ENCODE results near the gene DCLK1. TPM values are rescaled to one million over a fixed set of nuclear protein-coding genes. Genes with fewer than 3 reads are reported as not detected.

DCLK1 gene
- total RNA-seq, 4 donors from 2014 or later, result 3.8 to 10.0 (median 8.2) TPM

DNA sequence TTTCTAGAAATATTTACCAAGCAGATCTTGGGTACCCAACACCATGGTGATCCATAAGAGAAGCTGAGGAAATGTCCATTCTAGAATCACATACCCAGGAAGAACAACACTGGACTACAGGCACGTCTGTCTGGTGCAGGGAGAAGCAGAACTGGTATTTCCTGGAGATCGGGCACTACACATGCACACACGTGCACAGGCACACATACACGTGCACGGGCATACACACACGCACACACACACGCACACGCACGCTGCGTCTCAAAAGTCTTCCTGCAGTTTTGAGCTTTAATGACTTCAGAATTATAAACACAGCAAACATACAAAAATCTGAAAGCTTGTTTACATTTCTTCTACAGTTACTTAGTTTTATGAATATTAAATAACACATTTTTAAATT, 189.8 kb downstream of the DCLK1 start:
- intact Hi-C loops (cut with DNase I; ENCODE audit: low total_unique reads), result no loop called here
- H3K4me1 ChIP-seq, result no peaks in the 10 kb centered on the region
- no peaks in the 10 kb centered on the region for H3K9me3 ChIP-seq
- H3K4me3 ChIP-seq, result no peak overlapping the region
- DNase-seq (no peak), ATAC-seq (no peak)
- H3K27ac ChIP-seq, result no peak overlapping the region
- TF ChIP-seq, protein P1, sequence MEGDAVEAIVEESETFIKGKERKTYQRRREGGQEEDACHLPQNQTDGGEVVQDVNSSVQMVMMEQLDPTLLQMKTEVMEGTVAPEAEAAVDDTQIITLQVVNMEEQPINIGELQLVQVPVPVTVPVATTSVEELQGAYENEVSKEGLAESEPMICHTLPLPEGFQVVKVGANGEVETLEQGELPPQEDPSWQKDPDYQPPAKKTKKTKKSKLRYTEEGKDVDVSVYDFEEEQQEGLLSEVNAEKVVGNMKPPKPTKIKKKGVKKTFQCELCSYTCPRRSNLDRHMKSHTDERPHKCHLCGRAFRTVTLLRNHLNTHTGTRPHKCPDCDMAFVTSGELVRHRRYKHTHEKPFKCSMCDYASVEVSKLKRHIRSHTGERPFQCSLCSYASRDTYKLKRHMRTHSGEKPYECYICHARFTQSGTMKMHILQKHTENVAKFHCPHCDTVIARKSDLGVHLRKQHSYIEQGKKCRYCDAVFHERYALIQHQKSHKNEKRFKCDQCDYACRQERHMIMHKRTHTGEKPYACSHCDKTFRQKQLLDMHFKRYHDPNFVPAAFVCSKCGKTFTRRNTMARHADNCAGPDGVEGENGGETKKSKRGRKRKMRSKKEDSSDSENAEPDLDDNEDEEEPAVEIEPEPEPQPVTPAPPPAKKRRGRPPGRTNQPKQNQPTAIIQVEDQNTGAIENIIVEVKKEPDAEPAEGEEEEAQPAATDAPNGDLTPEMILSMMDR (IDR thresholded peaks at IDR 0.05 in 4 of 5, conservative IDR thresholded peaks at IDR 0.05 in 1 of 5), result no peak
- no peak for TF ChIP-seq POLR2A (IDR thresholded peaks at IDR 0.05)
- H3K36me3 ChIP-seq, result no peaks in the 10 kb centered on the region
- in situ Hi-C loops (cut with MboI; ENCODE audit: low sequenced_read_pairs in 4 of 4), result loop anchor here in 1 of 4 donors (10.0 kb wide), 1 partner anchor 57 kb away; no protein-coding TSS in a partner anchor
- H3K27me3 ChIP-seq, result no peaks in the 10 kb centered on the region

DNA sequence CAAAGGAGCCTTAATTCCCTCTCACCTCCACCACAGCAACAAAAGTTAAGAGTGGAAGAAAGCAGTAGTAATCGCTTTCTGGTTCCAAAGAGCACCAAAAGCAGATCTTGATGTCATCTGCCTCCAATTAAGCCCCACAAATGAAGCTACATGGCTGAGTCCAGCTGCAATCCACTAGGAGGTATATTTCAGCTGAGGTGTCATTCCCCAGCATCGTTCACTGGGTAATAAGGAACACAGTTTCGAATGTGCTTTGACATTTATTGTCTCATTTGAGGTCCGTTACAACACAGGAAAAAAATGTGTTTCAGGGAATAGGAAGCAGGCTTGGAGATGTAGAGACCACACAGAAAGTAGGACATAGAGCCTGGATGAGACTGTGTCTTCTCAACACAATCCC, 190.4 kb downstream of the DCLK1 start:
- no peak for DNase-seq
- H3K36me3 ChIP-seq, result no peaks in the 10 kb centered on the region
- TF ChIP-seq, protein P1 (IDR thresholded peaks at IDR 0.05 in 4 of 5, conservative IDR thresholded peaks at IDR 0.05 in 1 of 5), result no peak
- no peak for TF ChIP-seq POLR2A (IDR thresholded peaks at IDR 0.05)
- no peaks in the 10 kb centered on the region for H3K27me3 ChIP-seq
- intact Hi-C loops (cut with DNase I; ENCODE audit: low total_unique reads) (no loop called here), in situ Hi-C loops (cut with MboI; ENCODE audit: low sequenced_read_pairs in 4 of 4) (loop anchor here in 1 of 4 donors (10.0 kb wide), 1 partner anchor 56 kb away; no protein-coding TSS in a partner anchor)
- no peak for ATAC-seq
- no peaks in the 10 kb centered on the region for H3K4me1 ChIP-seq
- H3K9me3 ChIP-seq, result no peaks in the 10 kb centered on the region
- H3K27ac ChIP-seq, result no peak overlapping the region
- H3K4me3 ChIP-seq, result no peak overlapping the region

DNA sequence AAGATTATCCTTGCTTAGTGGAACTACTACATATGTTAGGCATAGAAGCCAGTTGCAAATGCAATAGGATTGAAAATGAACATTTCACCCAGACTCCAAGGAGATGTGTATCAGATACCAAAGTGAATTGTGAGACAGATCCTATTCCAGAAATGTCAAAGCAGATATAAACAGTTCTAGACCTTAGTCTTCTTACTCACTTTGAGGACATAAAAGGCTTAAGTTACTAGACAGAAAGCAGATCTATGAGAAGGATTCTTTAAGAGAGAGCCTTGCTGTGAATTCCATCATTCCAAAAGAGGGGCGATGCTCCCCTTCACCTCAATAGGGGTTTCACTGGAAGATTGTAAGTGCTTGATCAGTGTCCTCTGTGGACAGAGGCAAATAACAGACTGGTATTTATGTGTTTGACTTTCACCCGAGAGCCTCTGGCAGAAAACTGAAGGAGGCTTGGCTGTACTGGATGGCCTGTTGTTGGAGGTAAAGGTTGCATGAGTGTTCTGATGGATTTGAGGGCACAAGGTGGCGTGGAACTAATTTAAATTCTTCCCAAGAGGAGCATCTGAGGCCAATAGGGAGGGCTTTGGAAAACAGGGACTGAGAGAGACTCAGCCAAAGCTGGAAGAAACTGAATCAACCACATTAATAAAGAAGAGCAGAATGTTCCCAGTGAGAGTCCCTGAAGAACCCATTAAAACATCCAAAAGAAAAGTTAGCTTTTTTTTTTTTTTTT, 194.8 kb downstream of the DCLK1 start:
- TF ChIP-seq, protein P1 (IDR thresholded peaks at IDR 0.05 in 4 of 5, conservative IDR thresholded peaks at IDR 0.05 in 1 of 5), result no peak
- TF ChIP-seq POLR2A (IDR thresholded peaks at IDR 0.05), result no peak
- Histone ChIP-seq H3K9me3 (no peaks in the 10 kb centered on the region), H3K4me1 (no peaks in the 10 kb centered on the region), H3K27ac (peak overlapping the region in 1 of 4 donors; percentile 24), H3K27me3 (no peaks in the 10 kb centered on the region), H3K4me3 (no peak overlapping the region), H3K36me3 (no peaks in the 10 kb centered on the region)
- DNase-seq, result peak in 1 of 2 donors; percentile 27
- peak; percentile 62 to 74 for ATAC-seq
- intact Hi-C loops (cut with DNase I; ENCODE audit: low total_unique reads), result no loop called here
- in situ Hi-C loops (cut with MboI; ENCODE audit: low sequenced_read_pairs in 4 of 4), result no loop called here

DNA sequence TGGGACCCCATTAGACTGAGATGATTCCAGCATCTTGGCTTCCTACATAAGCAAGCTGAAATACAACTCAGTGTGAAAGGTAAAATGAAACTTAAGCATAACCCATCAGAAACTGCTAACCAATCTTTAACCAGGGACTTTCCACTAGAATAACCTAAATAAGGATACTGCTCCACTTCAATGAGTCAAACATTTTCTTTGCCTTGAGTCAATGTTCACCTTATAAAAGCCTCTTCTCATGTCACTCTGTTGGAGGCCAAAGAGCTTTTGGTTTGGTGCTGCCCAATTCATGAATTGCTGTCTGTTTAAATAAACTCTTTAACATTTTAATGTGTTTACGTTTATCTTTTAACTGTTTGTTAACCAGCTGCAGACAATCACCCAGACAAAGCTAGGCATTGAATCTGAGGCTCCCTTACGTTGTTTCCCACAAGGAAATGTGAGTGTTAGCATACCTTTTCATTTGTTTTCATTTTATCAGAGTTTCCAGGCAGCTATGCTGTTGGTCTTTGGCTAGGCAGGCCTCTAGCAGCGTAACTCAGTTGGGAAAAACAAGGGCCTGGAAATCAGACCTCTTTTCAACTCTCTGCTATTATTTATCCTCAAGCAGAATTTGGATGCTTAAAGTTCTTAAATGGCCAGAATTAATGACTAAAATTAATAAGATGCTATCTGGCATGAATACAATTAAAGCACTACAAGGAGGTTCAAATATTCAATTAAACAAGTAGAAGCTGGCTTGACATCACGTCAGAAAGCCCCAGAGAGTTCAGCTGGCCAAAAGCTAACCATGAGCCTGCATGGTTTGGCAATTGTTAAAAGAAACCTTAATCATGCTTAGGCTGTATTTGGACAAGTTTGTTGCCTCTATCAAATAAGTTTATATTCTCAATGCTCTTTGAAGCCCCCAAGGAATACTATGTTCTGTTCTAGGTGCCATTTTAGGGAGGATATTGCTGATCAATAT, 200.2 kb downstream of the DCLK1 start:
- ATAC-seq (peak in 1 of 2 donors; percentile 52), DNase-seq (no peak)
- intact Hi-C loops (cut with DNase I; ENCODE audit: low total_unique reads), result no loop called here
- no peak overlapping the region for H3K4me3 ChIP-seq
- no peaks in the 10 kb centered on the region for H3K27me3 ChIP-seq
- no peak overlapping the region for H3K27ac ChIP-seq
- H3K4me1 ChIP-seq, result no peaks in the 10 kb centered on the region
- TF ChIP-seq, protein P1 (IDR thresholded peaks at IDR 0.05 in 4 of 5, conservative IDR thresholded peaks at IDR 0.05 in 1 of 5), result no peak
- TF ChIP-seq POLR2A (IDR thresholded peaks at IDR 0.05), result no peak
- in situ Hi-C loops (cut with MboI; ENCODE audit: low sequenced_read_pairs in 4 of 4), result no loop called here
- no peaks in the 10 kb centered on the region for H3K36me3 ChIP-seq
- no peaks in the 10 kb centered on the region for H3K9me3 ChIP-seq

Measured in gastrocnemius medialis (tissue), 4 donors.